H1 (cell line): ENCODE results near the gene KIF25. TPM values are rescaled to one million over a fixed set of nuclear protein-coding genes. Genes with fewer than 3 reads are reported as not detected.

Source experiments
- CTCF ChIA-PET: fragments of 300-600 bp; sonication (Branson Sonifier 250); formaldehyde crosslinking; loops from one replicate; lab custom pipeline; 2021; ENCODE audit not compliant: partially characterized antibody; lab: Charles Lee
- POLR2A ChIA-PET: fragments of 300-600 bp; sonication (Branson Sonifier 250); formaldehyde crosslinking; loops from one replicate; lab custom pipeline; 2021; ENCODE audit warnings: inconsistent platforms; ENCODE audit not compliant: partially characterized antibody; lab: Charles Lee
- DNase-seq, 2 experiments: peaks; one replicate each; pipeline versions ENCODE4 v3.0.0 to v3.0.0-alpha.2; 2010 to 2022; ENCODE audit warnings: low spot score in 2 of 2, low read depth in 1 of 2, mixed read lengths in 1 of 2
- FAIRE-seq: peaks from 2 replicates; lab custom pipeline; 2011; peaks lifted over from hg19 to GRCh38; lab: Jason Lieb, UNC
- H2AFZ ChIP-seq: 2 replicates; pipeline ENCODE4 v1.8.1; 2012; ENCODE audit warnings: low read length, inconsistent platforms
- H2AK5ac ChIP-seq: 2 replicates; pipeline ENCODE4 v1.6.1; 2013; ENCODE audit warnings: low read depth, low read length
- H2BK120ac ChIP-seq: replicated peaks from 2 replicates; pipeline ENCODE3; 2013; ENCODE audit warnings: low read depth, low read length, inconsistent platforms
- H2BK12ac ChIP-seq: 2 replicates; pipeline ENCODE4 v1.6.1; 2013; ENCODE audit warnings: low read depth, low read length
- H2BK15ac ChIP-seq: 2 replicates; pipeline ENCODE4 v1.6.1; 2013; ENCODE audit warnings: low read length
- H2BK20ac ChIP-seq: 2 replicates; pipeline ENCODE4 v1.6.1; 2013; ENCODE audit warnings: low read length
- H2BK5ac ChIP-seq: 2 replicates; pipeline ENCODE4 v1.6.1; 2013; ENCODE audit warnings: low read depth, low read length
- H3K14ac ChIP-seq: 2 replicates; pipeline ENCODE4 v1.6.1; 2013; ENCODE audit warnings: inconsistent platforms; ENCODE audit not compliant: insufficient read length
- H3K18ac ChIP-seq: 2 replicates; pipeline ENCODE4 v1.6.1; 2013; ENCODE audit warnings: low read length; ENCODE audit errors: extremely low read depth
- H3K23ac ChIP-seq: 2 replicates; pipeline ENCODE4 v1.6.1; 2013; ENCODE audit warnings: inconsistent platforms; ENCODE audit not compliant: insufficient read length
- H3K23me2 ChIP-seq: 2 replicates; pipeline ENCODE4 v1.6.1; 2013; ENCODE audit warnings: low read depth, low read length
- H3K27ac ChIP-seq: 2 replicates; pipeline ENCODE4 v1.6.1; 2011; ENCODE audit warnings: low read depth, low read length, inconsistent platforms
- H3K27me3 ChIP-seq, 4 experiments: replicated peaks in 1 of 4; 1 replicate in 1 of 4; 2 replicates in 3 of 4; pipeline versions ENCODE4 v1.6.1 to v1.8.1; 2011 to 2013; ENCODE audit warnings: low read length in 3 of 4, mild to moderate bottlenecking in 3 of 4, inconsistent platforms in 2 of 4, mixed read lengths in 2 of 4, moderate library complexity in 1 of 4; ENCODE audit not compliant: control insufficient read depth in 3 of 4, insufficient read depth in 3 of 4; ENCODE audit errors: extremely low read depth in 1 of 4
- H3K36me3 ChIP-seq, 4 experiments: 2 replicates each; pipeline versions ENCODE4 v1.6.1 to v1.8.1; 2011 to 2013; ENCODE audit warnings: mild to moderate bottlenecking in 4 of 4, low read length in 3 of 4, moderate library complexity in 2 of 4, control low read depth in 1 of 4, inconsistent platforms in 1 of 4; ENCODE audit not compliant: insufficient read depth in 4 of 4, control insufficient read depth in 2 of 4
- H3K4ac ChIP-seq: replicated peaks from 2 replicates; pipeline ENCODE3; 2013; ENCODE audit warnings: low read length, low read depth, mixed read lengths, inconsistent platforms; ENCODE audit not compliant: insufficient read length
- H3K4me1 ChIP-seq, 4 experiments: replicated peaks in 1 of 4; 1 replicate in 1 of 4; 2 replicates in 3 of 4; pipeline versions ENCODE4 v1.6.1 to v1.8.1; 2011 to 2013; ENCODE audit warnings: low read length in 3 of 4, inconsistent platforms in 2 of 4, mixed read lengths in 1 of 4; ENCODE audit not compliant: insufficient read depth in 4 of 4, control insufficient read depth in 3 of 4
- H3K4me2 ChIP-seq, 2 experiments: 2 replicates each; pipeline versions ENCODE4 v1.6.1 to v1.8.1; 2011 to 2013; ENCODE audit warnings: low read depth in 2 of 2, low read length in 2 of 2, control low read depth in 1 of 2, inconsistent platforms in 1 of 2, mild to moderate bottlenecking in 1 of 2; ENCODE audit not compliant: insufficient read depth in 1 of 2
- H3K4me3 ChIP-seq, 4 experiments: fragments of 200-600, 300-600 bp in 1 of 4; sonication (generic), shearing (Covaris generic), sonication (Bioruptor Twin) in 1 of 4; 2 replicates each; pipeline versions ENCODE4 v1.5.1 to v1.8.1; 2011 to 2016; ENCODE audit warnings: low read length in 4 of 4, low read depth in 3 of 4, control low read depth in 2 of 4, inconsistent platforms in 2 of 4, mild to moderate bottlenecking in 2 of 4, mixed read lengths in 1 of 4, moderate library complexity in 1 of 4; ENCODE audit not compliant: insufficient read depth in 2 of 4; ENCODE audit errors: extremely low read depth in 1 of 4
- H3K56ac ChIP-seq: replicated peaks from 2 replicates; pipeline ENCODE3; 2013; ENCODE audit warnings: low read depth, mild to moderate bottlenecking, mixed read lengths, low read length, inconsistent platforms; ENCODE audit not compliant: insufficient read length
- H3K79me1 ChIP-seq: 2 replicates; pipeline ENCODE4 v1.6.1; 2013; ENCODE audit warnings: low read depth, low read length, control low read depth
- H3K79me2 ChIP-seq, 2 experiments: 2 replicates each; pipeline versions ENCODE4 v1.6.1 to v1.8.1; 2012 to 2013; ENCODE audit warnings: low read length in 2 of 2, mild to moderate bottlenecking in 2 of 2, inconsistent platforms in 1 of 2; ENCODE audit not compliant: insufficient read depth in 2 of 2, control insufficient read depth in 1 of 2
- H3K9ac ChIP-seq, 4 experiments: replicated peaks in 1 of 4; 1 replicate in 1 of 4; 2 replicates in 3 of 4; pipeline versions ENCODE4 v1.6.1 to v1.8.1; 2011 to 2013; ENCODE audit warnings: low read depth in 3 of 4, low read length in 3 of 4, control low read depth in 2 of 4, mild to moderate bottlenecking in 2 of 4, moderate library complexity in 2 of 4, inconsistent platforms in 1 of 4; ENCODE audit errors: extremely low read depth in 1 of 4
- H3K9me3 ChIP-seq, 2 experiments: 2 replicates each; pipeline versions ENCODE4 v1.6.1 to v1.8.1; 2012 to 2013; ENCODE audit warnings: mild to moderate bottlenecking in 2 of 2, moderate library complexity in 2 of 2, control low read depth in 1 of 2, inconsistent platforms in 1 of 2, low read depth in 1 of 2, low read length in 1 of 2, mixed read lengths in 1 of 2; ENCODE audit not compliant: insufficient read depth in 2 of 2
- H4K20me1 ChIP-seq, 2 experiments: replicated peaks in 1 of 2; 2 replicates each; pipeline versions ENCODE3 to v1.8.1; 2011 to 2013; ENCODE audit warnings: inconsistent platforms in 2 of 2, low read length in 2 of 2, mild to moderate bottlenecking in 1 of 2; ENCODE audit not compliant: insufficient read depth in 2 of 2, control insufficient read depth in 1 of 2
- H4K5ac ChIP-seq: 2 replicates; pipeline ENCODE4 v1.6.1; 2013; ENCODE audit warnings: low read length, low read depth, mixed read lengths, inconsistent platforms; ENCODE audit not compliant: insufficient read length
- H4K8ac ChIP-seq: 2 replicates; pipeline ENCODE4 v1.8.0; 2013; ENCODE audit warnings: mild to moderate bottlenecking, moderate library complexity, low read length, inconsistent platforms; ENCODE audit not compliant: insufficient read depth; ENCODE audit errors: extremely low read depth
- H4K91ac ChIP-seq: replicated peaks from 2 replicates; pipeline ENCODE3; 2013; ENCODE audit warnings: low read length, mixed read lengths, inconsistent platforms; ENCODE audit not compliant: insufficient read length
- BACH1 ChIP-seq: IDR thresholded peaks from 2 replicates; pipeline ENCODE4 v1.6.1; 2012; ENCODE audit warnings: low read length, improper control_type of control experiment
- CHD1 ChIP-seq: IDR thresholded peaks from 2 replicates; pipeline ENCODE4 v1.6.1; 2012; ENCODE audit warnings: low read depth, low read length, improper control_type of control experiment
- CREB1 ChIP-seq: IDR thresholded peaks from 2 replicates; pipeline ENCODE4 v1.6.1; 2012; ENCODE audit warnings: inconsistent platforms
- KDM1A ChIP-seq: fragments of 200-600, 300-600 bp; sonication (generic); IDR thresholded peaks from 2 replicates; pipeline ENCODE4 v1.7.1; 2016; ENCODE audit warnings: mild to moderate bottlenecking, low read length, borderline replicate concordance
- NRF1 ChIP-seq: IDR thresholded peaks from 2 replicates; pipeline ENCODE4 v1.6.1; 2011; ENCODE audit warnings: mild to moderate bottlenecking, low read depth, low read length, improper control_type of control experiment
- PHF8 ChIP-seq: fragments of 200-600 bp; sonication (generic); conservative IDR thresholded peaks from 2 replicates; pipeline ENCODE4 v1.7.1; 2012; ENCODE audit warnings: low read depth, mild to moderate bottlenecking, inconsistent platforms, low read length, moderate library complexity
- POU5F1 ChIP-seq: IDR thresholded peaks from 2 replicates; pipeline ENCODE4 v1.6.1; 2011; ENCODE audit warnings: low read depth, mild to moderate bottlenecking, low read length, moderate library complexity
- RNF2 ChIP-seq: fragments of 200-900, 300-1000 bp; sonication (generic); IDR thresholded peaks from 2 replicates; pipeline ENCODE4 v1.7.1; 2016; ENCODE audit warnings: borderline replicate concordance, low read depth, mild to moderate bottlenecking, antibody characterized with exemption, low read length; ENCODE audit not compliant: poor library complexity, severe bottlenecking; ENCODE audit errors: missing control alignments
- TBP ChIP-seq: IDR thresholded peaks from 2 replicates; pipeline ENCODE4 v1.6.1; 2011; ENCODE audit warnings: low read depth, low read length, improper control_type of control experiment
- WGBS, 2 experiments: shearing (Covaris generic) in 1 of 2; methylation state at CpG; one replicate each; pipeline versions ENCODE4 v1.1.6 to v1.1.7; 2013 to 2015; ENCODE audit warnings: low lambda C conversion rate in 2 of 2, mixed read lengths in 2 of 2, inconsistent platforms in 1 of 2, low coverage in 1 of 2, missing lambda C conversion rate in 1 of 2; ENCODE audit not compliant: insufficient replicate concordance in 2 of 2, insufficient coverage in 1 of 2, insufficient read length in 1 of 2; ENCODE audit errors: extremely low coverage in 1 of 2, missing lambda C conversion rate in 1 of 2; 5-methylcytosine and 5-hydroxymethylcytosine counted together
- polyA plus RNA-seq, 7 experiments: library from polyadenylated mRNA; depleted of rRNA in 3 of 7; stranded (reverse) in 5 of 7; unstranded in 2 of 7; fragments of >200 nt in 5 of 7; fragments of 200-250 nt in 2 of 7; gene quantifications; 1 replicate in 5 of 7; 2 replicates in 1 of 7; 4 replicates in 1 of 7; pipeline versions ENCODE4 v1.2.1 to v1.2.3, GENCODE V29; 2011 to 2013; ENCODE audit warnings: missing spikeins in 2 of 7, mixed read lengths in 2 of 7
- total RNA-seq: library from RNA; stranded (reverse); fragmentation: NEBNext Ultra II Directional; extraction: Animal tissue kit (Norgen Biotek cat#: 25700); gene quantifications from 2 replicates; pipeline ENCODE4 v1.2.1, GENCODE V29; 2021
- TF ChIP-seq, protein P1 (sequence below): IDR thresholded peaks from 2 replicates; pipeline ENCODE4 v1.6.1; 2012; ENCODE audit warnings: low read length, inconsistent platforms

The KIF25 gene
- total and polyA plus RNA-seq, 2 of the 8 experiments (the other 6 are each of a cell fraction or from before 2014, with no cell fraction given) = 1.5 to 2.0 TPM

DNA sequence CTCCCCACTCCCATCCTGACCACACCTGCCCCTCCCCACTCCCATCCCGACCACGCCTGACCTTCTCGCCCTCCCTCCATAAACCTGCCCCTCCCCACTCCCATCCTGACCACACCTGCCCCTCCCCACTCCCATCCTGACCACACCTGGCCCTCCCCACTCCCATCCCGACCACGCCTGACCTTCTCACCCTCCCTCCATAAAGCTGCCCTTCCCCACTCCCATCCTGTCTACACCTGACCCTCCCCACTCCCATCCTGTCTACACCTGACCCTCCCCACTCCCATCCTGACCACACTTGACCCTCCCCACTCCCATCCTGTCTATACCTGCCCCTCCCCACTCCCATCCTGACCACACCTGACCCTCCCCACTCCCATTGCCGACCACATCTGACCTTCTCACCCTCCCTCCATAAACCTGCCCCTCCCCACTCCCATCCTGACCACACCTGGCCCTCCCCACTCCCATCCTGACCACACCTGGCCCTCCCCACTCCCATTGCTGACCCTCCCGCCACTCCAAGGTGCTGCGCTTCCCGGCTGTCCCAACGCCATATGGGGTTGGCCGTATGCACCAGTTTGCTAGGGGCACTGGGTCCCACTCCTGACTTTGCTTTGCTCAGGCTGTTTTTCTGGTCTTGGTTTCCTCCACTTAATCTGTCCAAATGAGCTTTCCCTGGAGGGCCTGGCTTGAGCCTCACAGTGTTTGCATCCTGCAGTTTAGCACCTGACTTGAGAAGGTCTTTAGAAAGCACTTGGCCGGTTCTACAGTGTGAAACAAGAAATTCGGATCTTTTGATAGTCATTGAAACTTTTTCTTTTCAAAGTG lies 2.9 kb downstream of the KIF25 start:
- H3K23me2 ChIP-seq = no peaks in the 10 kb centered on the region
- H3K9ac ChIP-seq = no peak overlapping the region
- H4K91ac ChIP-seq = no peak overlapping the region
- H3K4me3 ChIP-seq = no peak overlapping the region
- no peak overlapping the region for H4K5ac ChIP-seq
- DNase-seq (peak in 1 of 2 experiments; percentile 11), FAIRE-seq (no peak)
- WGBS, 2 experiments = 83% methylated on average over 8 of the region's 13 CpGs; no CpG with 5 or more reads in 1 of the 2 experiments
- H2BK12ac ChIP-seq = no peak overlapping the region
- H2AK5ac ChIP-seq = no peak overlapping the region
- H2BK5ac ChIP-seq = no peak overlapping the region
- no peaks in the 10 kb centered on the region for H3K79me1 ChIP-seq
- CTCF ChIA-PET = interaction anchor here (1.0 kb wide), 1 partner anchor 71 kb away, joined by 3 read pairs; no protein-coding TSS in a partner anchor
- H3K23ac ChIP-seq = no peak overlapping the region
- POLR2A ChIA-PET = interaction anchor here (0.6 kb wide), 1 partner anchor 285 kb away, joined by 3 read pairs; no protein-coding TSS in a partner anchor
- no peak overlapping the region for H3K14ac ChIP-seq
- no peaks in the 10 kb centered on the region for H4K20me1 ChIP-seq
- no peak for TF ChIP-seq BACH1
- no peak for TF ChIP-seq RNF2
- TF ChIP-seq KDM1A = no peak
- no peak for TF ChIP-seq POU5F1
- no peak for TF ChIP-seq NRF1
- no peak for TF ChIP-seq CHD1
- TF ChIP-seq CREB1 = no peak
- TF ChIP-seq, protein P1, sequence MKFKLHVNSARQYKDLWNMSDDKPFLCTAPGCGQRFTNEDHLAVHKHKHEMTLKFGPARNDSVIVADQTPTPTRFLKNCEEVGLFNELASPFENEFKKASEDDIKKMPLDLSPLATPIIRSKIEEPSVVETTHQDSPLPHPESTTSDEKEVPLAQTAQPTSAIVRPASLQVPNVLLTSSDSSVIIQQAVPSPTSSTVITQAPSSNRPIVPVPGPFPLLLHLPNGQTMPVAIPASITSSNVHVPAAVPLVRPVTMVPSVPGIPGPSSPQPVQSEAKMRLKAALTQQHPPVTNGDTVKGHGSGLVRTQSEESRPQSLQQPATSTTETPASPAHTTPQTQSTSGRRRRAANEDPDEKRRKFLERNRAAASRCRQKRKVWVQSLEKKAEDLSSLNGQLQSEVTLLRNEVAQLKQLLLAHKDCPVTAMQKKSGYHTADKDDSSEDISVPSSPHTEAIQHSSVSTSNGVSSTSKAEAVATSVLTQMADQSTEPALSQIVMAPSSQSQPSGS = no peak
- TF ChIP-seq PHF8 = no peak
- TF ChIP-seq TBP = no peak
- no peak overlapping the region for H3K56ac ChIP-seq
- no peak overlapping the region for H3K4ac ChIP-seq
- H2BK20ac ChIP-seq = no peak overlapping the region
- H3K18ac ChIP-seq = no peak overlapping the region; the same call in 1 of the 2 replicates
- H4K8ac ChIP-seq = no peak overlapping the region
- no peaks in the 10 kb centered on the region for H3K27me3 ChIP-seq
- no peaks in the 10 kb centered on the region for H3K79me2 ChIP-seq
- H2BK15ac ChIP-seq = no peak overlapping the region
- H3K27ac ChIP-seq = no peak overlapping the region
- no peak overlapping the region for H2BK120ac ChIP-seq
- H3K4me1 ChIP-seq = peaks cover 0 to 13% (median 3%) of the 10 kb centered on the region in 4 experiments; a peak in 6 of 7 replicates
- H3K9me3 ChIP-seq = no peaks in the 10 kb centered on the region; a peak in 1 of 4 replicates
- H2AFZ ChIP-seq = no peak overlapping the region
- no peak overlapping the region for H3K4me2 ChIP-seq
- H3K36me3 ChIP-seq = no peaks in the 10 kb centered on the region
